ENCODE measurements around the gene FAM20C.
"Not testable (repeated sequence)": the region's sequence is repeated elsewhere in the genome, so short reads cannot be mapped to it uniquely, and the experiment has no call there.

FAM20C gene

GRCh38 chr7:237385-237784, 45.0 kb downstream of the FAM20C start:
- DNase-seq: no peak
- no peak overlapping the region for H3K4me3 ChIP-seq (ENCODE audit: low read depth, low read length)
- H3K27me3 ChIP-seq: no peaks in the 10 kb centered on the region
- peaks cover 7% of the 10 kb centered on the region; the same call in 1 of the 2 replicates for H3K9me3 ChIP-seq
- no peaks in the 10 kb centered on the region for H3K4me1 ChIP-seq
- no peak for TF ChIP-seq CTCF (IDR thresholded peaks at IDR 0.05; ENCODE audit: low read depth, low read length)
- no peaks in the 10 kb centered on the region for H3K36me3 ChIP-seq

- DNase-seq: no peak
- Histone ChIP-seq H3K27me3 (no peaks in the 10 kb centered on the region), H3K4me3 (ENCODE audit: low read depth, low read length) (no peak overlapping the region), H3K4me1 (no peaks in the 10 kb centered on the region), H3K9me3 (peaks cover 7% of the 10 kb centered on the region; the same call in 1 of the 2 replicates), H3K36me3 (no peaks in the 10 kb centered on the region)
- no peak for TF ChIP-seq CTCF (IDR thresholded peaks at IDR 0.05; ENCODE audit: low read depth, low read length)
These were observed 47.8 kb downstream of the FAM20C start for GRCh38 chr7:240146-240676.

DNA sequence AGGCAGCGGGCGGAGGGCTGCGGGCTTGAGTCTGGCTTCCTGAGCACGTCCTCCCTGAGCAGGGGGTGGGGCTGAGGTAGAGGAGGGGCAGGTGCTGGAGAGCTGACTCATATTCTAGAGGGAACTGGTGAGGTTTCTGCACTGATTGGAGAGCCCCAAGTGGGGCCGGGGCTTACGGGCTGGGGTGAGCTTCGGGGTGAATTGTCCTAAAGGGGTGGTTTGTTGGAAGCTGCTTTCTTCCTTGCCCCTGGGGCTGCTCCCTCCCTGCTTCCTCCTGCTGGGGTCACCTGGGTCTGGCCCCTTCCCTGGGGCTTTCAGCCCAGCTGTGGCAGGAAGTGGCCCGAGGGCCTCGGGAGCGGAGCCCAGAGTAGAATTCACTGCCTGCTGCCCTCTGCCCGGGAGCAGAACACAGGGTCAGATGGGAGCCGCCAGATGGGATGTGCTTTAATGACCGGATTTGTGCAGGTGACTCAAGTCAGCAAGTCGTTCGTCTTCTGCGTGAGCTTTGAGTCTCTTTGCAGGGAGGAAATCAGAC, 48.6 kb downstream of the FAM20C start:
- no peaks in the 10 kb centered on the region for H3K27me3 ChIP-seq
- TF ChIP-seq CTCF (IDR thresholded peaks at IDR 0.05; ENCODE audit: low read depth, low read length): no peak
- H3K36me3 ChIP-seq: no peaks in the 10 kb centered on the region
- H3K4me1 ChIP-seq: no peaks in the 10 kb centered on the region
- no peak for DNase-seq
- no peak overlapping the region for H3K4me3 ChIP-seq (ENCODE audit: low read depth, low read length)
- peaks cover 7% of the 10 kb centered on the region; the same call in 1 of the 2 replicates for H3K9me3 ChIP-seq

GRCh38 chr7:241513-241912, 49.1 kb downstream of the FAM20C start:
- no peak overlapping the region for H3K4me3 ChIP-seq (ENCODE audit: low read depth, low read length)
- H3K9me3 ChIP-seq: peaks cover 7% of the 10 kb centered on the region; the same call in 1 of the 2 replicates
- no peaks in the 10 kb centered on the region for H3K27me3 ChIP-seq
- H3K4me1 ChIP-seq: no peaks in the 10 kb centered on the region
- no peak for TF ChIP-seq CTCF (IDR thresholded peaks at IDR 0.05; ENCODE audit: low read depth, low read length)
- no peak for DNase-seq
- no peaks in the 10 kb centered on the region for H3K36me3 ChIP-seq

DNA sequence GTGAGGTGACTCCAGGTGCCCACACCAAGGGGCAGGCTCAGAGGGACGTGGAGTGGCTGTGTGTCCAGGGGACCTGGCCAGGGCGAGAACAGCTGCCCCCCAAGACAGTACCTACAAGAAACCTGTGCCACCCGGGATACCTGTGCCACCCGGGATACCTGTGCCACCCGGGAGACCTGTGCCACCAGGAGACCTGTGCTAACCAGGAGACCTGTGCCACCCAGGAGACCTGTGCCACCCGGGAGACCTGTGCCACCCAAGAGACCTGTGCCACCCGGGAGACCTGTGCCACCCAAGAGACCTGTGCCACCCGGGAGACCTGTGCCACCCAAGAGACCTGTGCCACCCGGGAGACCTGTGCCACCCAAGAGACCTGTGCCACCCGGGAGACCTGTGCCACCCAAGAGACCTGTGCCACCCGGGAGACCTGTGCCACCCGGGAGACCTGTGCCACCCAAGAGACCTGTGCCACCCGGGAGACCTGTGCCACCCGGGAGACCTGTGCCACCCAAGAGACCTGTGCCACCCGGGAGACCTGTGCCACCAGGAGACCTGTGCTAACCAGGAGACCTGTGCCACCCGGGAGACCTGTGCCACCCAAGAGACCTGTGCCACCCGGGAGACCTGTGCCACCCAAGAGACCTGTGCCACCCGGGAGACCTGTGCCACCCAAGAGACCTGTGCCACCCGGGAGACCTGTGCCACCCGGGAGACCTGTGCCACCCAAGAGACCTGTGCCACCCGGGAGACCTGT, 50.6 kb downstream of the FAM20C start:
- H3K9me3 ChIP-seq; DNase-seq; H3K4me3 ChIP-seq (ENCODE audit: low read depth, low read length); H3K36me3 ChIP-seq; H3K27me3 ChIP-seq; H3K4me1 ChIP-seq: not testable (repeated sequence)

- not testable (repeated sequence) for H3K9me3 ChIP-seq; H3K4me1 ChIP-seq; H3K36me3 ChIP-seq; H3K4me3 ChIP-seq (ENCODE audit: low read depth, low read length); DNase-seq; H3K27me3 ChIP-seq
These were observed 51.2 kb downstream of the FAM20C start for GRCh38 chr7:243580-243978.

- TF ChIP-seq CTCF (IDR thresholded peaks at IDR 0.05; ENCODE audit: low read depth, low read length): no peak
- Histone ChIP-seq H3K36me3 (no peaks in the 10 kb centered on the region), H3K4me3 (ENCODE audit: low read depth, low read length) (no peak overlapping the region), H3K9me3 (no peaks in the 10 kb centered on the region; the same call in 1 of the 2 replicates), H3K27me3 (no peaks in the 10 kb centered on the region), H3K4me1 (no peaks in the 10 kb centered on the region)
- DNase-seq: no peak
These were observed 52.6 kb downstream of the FAM20C start for GRCh38 chr7:244974-245373.
